Activated CD4-positive, alpha-beta T cell treated with anti-CD3 and anti-CD28 coated beads, Interleukin-2, amount 10 ng/mL, durations not matched to agents 24 days and 14 days (primary cell): ENCODE results near the gene TTK. TPM values are rescaled to one million over a fixed set of nuclear protein-coding genes. Genes with fewer than 3 reads are reported as not detected.
"Not testable (repeated sequence)": the region's sequence is repeated elsewhere in the genome, so short reads cannot be mapped to it uniquely, and the experiment has no call there.

ENCODE experiments used
- DNase-seq: peaks from one replicate; pipeline ENCODE4 v3.0.0; 2022
- H3K27ac Mint-ChIP-seq: one replicate; pipeline ENCODE4 v1.8.0; 2022; ENCODE audit warnings: mild to moderate bottlenecking, mixed read lengths
- H3K27me3 Mint-ChIP-seq: one replicate; pipeline ENCODE4 v1.8.0; 2022; ENCODE audit warnings: mixed read lengths
- H3K36me3 Mint-ChIP-seq: one replicate; pipeline ENCODE4 v1.8.0; 2022; ENCODE audit warnings: low read depth, mild to moderate bottlenecking, mixed read lengths
- H3K4me1 Mint-ChIP-seq: one replicate; pipeline ENCODE4 v1.8.0; 2021; ENCODE audit warnings: mixed read lengths
- H3K4me3 Mint-ChIP-seq: one replicate; pipeline ENCODE4 v1.8.0; 2022; ENCODE audit warnings: mild to moderate bottlenecking, moderate library complexity, mixed read lengths
- H3K9me3 Mint-ChIP-seq: one replicate; pipeline ENCODE4 v1.8.0; 2021; ENCODE audit warnings: mixed read lengths
- intact Hi-C: fragments of 100-400 bp; cut with micrococcal nuclease; formaldehyde crosslinking; loops from one replicate; pipeline ENCODE4 v1.15.1; 2023
- total RNA-seq: library from RNA; stranded (reverse); gene quantifications from 2 replicates; pipeline ENCODE4 v1.2.3, GENCODE V29; 2022

TTK gene
- total RNA-seq, 1 donor from 2014 or later, result 22.4 TPM

GRCh38 chr6:80068146-80068545 is 63.7 kb downstream of the TTK start:
- H3K4me1 Mint-ChIP-seq, H3K27me3 Mint-ChIP-seq, DNase-seq, intact Hi-C loops, H3K27ac Mint-ChIP-seq, H3K36me3 Mint-ChIP-seq, H3K4me3 Mint-ChIP-seq, H3K9me3 Mint-ChIP-seq: not testable (repeated sequence)

GRCh38 chr6:80070431-80070830 is 66.0 kb downstream of the TTK start:
- H3K36me3 Mint-ChIP-seq, H3K27me3 Mint-ChIP-seq, intact Hi-C loops, H3K4me1 Mint-ChIP-seq, H3K9me3 Mint-ChIP-seq, H3K4me3 Mint-ChIP-seq, H3K27ac Mint-ChIP-seq, DNase-seq: not testable (repeated sequence)

DNA sequence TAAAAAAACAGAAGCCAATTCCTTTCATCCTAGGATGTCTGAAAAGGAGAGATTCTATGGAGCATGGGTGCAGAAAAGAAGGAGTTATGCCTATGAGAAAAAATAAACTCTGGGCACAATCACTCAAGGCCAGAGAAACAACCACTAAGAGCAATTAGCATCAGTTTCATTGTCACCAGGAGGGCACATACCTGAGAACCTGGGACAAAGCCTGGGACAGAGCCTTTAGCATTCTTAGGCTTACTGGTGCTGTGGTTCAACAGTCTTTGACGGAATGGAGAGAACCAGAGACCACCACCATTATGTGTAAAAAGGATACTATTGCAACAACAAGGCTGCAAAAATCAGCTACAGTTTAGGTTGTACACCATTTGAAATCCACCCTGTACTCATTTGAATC is 72.6 kb downstream of the TTK start:
- Mint-ChIP-seq H3K27ac (no peak overlapping the region), H3K9me3 (no peaks in the 10 kb centered on the region), H3K36me3 (no peaks in the 10 kb centered on the region), H3K4me3 (no peak overlapping the region), H3K4me1 (peaks cover 2% of the 10 kb centered on the region), H3K27me3 (peaks cover 3% of the 10 kb centered on the region)
- intact Hi-C loops, result no loop called here
- no peak for DNase-seq

DNA sequence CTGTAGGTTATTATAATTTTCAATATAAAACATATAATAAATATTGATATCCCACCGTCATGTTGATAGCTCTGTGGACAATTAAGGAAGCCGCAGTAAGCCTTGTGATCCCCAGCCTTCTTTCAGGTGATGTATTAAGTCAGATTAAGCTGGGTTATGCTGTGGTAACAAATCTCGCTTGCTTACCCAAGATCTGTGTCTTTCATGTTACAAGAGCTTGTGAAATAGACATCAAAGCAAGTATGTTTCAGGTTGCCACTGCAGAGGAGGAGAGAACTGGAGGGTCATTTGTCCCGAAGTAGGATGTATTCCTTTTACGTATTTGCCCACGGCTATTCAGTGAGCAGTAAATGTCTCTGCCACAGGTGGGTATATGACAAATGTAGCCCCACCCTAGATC is 84.2 kb downstream of the TTK start:
- Mint-ChIP-seq H3K4me3 (no peak overlapping the region), H3K4me1 (no peaks in the 10 kb centered on the region), H3K27ac (no peak overlapping the region), H3K36me3 (no peaks in the 10 kb centered on the region), H3K27me3 (peaks cover 31% of the 10 kb centered on the region), H3K9me3 (no peaks in the 10 kb centered on the region)
- intact Hi-C loops, result no loop called here
- DNase-seq, result no peak

- intact Hi-C loops, result loop anchor here (5.0 kb wide), 2 partner anchors 224 to 314 kb away; no protein-coding TSS in a partner anchor
- H3K36me3 Mint-ChIP-seq, result no peaks in the 10 kb centered on the region
- no peak overlapping the region for H3K27ac Mint-ChIP-seq
- peaks cover 26% of the 10 kb centered on the region for H3K27me3 Mint-ChIP-seq
- H3K4me1 Mint-ChIP-seq, result peaks cover 7% of the 10 kb centered on the region
- H3K4me3 Mint-ChIP-seq, result no peak overlapping the region
- no peaks in the 10 kb centered on the region for H3K9me3 Mint-ChIP-seq
- no peak for DNase-seq
Measured at GRCh38 chr6:80091506-80091905, 87.1 kb downstream of the TTK start.

Other genes with a start within 250 kb of the TTK start
- 0.88 and 0.89 TPM in 2 replicates for gene ELOVL4, start 57.1 kb upstream of the TTK start, total RNA-seq
- gene BCKDHB, start 102.0 kb downstream of the TTK start, total RNA-seq, result 15.6 and 16.5 TPM in 2 replicates